GM18502 (cell line): ENCODE data around the gene TRPM3.
A peak's percentile ranks its signal among the peaks of the same experiment; 100 is the strongest.

Experiments
- ATAC-seq: cut with Tn5 transposase; IDR thresholded peaks from one replicate; pipeline ENCODE4 v1.9.1; 2021; ENCODE audit warnings: mild to moderate bottlenecking; ENCODE audit not compliant: unreplicated experiment, poor library complexity

The TRPM3 gene

DNA sequence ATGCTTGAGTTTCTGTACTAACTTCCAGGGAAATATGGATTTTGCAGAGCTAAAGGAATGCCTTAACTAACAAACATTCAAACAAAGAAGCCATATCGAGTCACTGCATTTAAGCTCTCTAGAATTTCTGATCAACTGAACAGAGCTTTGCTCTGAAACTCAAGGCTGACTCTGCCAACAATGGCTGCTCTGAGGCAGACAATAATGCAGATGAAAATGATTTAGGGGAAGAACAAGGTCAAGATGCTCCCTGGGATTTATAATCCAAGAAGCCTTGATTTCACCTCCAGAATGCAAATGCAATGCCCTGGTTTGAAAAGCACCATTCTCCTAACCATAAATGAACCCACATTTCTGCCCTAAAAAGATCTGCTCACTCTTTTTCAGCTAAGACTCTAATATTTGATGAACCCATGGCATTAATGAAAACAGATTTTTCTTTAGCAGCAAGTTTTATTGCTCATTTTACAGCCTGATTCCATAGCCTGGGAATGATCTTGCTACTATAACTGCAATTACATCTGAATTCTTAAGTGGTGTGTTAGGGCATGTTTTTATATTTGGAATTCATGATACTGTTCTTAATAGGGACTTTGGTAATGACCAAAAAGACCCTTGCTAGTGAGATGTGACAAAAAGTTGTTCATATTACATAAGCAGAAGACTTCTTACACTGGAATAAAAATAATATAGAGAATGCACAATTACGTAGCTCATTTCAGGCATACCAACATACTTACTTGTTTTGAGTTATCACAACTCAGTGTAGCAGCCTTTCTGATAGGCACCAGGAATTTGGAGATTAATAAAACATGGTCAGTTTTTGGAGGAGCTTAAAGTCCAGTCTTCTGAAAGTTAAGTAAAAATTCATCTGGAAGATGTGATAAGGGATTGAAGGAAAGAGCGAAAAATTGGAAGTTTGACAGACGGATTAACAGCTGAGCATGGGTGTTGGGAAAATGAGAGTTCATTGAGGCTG is 169.4 kb downstream of the TRPM3 start:
- no peak for ATAC-seq

GRCh38 chr9:70950270-70950669 is 171.2 kb downstream of the TRPM3 start:
- no peak for ATAC-seq

GRCh38 chr9:70949239-70949638 is 172.2 kb downstream of the TRPM3 start:
- ATAC-seq = no peak

GRCh38 chr9:70948744-70949143 is 172.7 kb downstream of the TRPM3 start:
- no peak for ATAC-seq

GRCh38 chr9:70947511-70947910 is 173.9 kb downstream of the TRPM3 start:
- no peak for ATAC-seq

GRCh38 chr9:70947086-70947485 is 174.3 kb downstream of the TRPM3 start:
- ATAC-seq = no peak

GRCh38 chr9:70945301-70945700 is 176.1 kb downstream of the TRPM3 start:
- no peak for ATAC-seq

DNA sequence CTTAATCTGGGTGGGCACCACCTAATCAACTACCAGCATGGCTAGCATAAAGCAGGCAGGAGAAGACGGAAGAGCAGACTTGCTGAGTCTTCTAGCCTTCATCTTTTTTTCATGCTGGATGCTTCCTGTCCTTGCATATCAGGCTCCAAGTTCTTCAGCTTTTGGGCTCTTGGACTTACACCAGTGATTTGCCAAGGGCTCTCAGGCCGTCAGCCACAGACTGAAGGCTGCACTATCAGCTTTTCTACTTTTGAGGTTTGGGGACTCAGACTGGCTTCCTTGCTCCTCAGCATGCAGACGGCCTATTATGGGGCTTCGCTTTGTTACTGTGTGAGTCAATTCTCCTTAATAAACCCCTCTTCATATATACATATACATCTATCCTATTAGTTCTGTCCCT is 180.2 kb downstream of the TRPM3 start:
- no peak for ATAC-seq

- no peak for ATAC-seq
Observed at GRCh38 chr9:70940605-70941004, 180.8 kb downstream of the TRPM3 start.

GRCh38 chr9:70936536-70936935 is 184.9 kb downstream of the TRPM3 start:
- ATAC-seq = no peak

DNA sequence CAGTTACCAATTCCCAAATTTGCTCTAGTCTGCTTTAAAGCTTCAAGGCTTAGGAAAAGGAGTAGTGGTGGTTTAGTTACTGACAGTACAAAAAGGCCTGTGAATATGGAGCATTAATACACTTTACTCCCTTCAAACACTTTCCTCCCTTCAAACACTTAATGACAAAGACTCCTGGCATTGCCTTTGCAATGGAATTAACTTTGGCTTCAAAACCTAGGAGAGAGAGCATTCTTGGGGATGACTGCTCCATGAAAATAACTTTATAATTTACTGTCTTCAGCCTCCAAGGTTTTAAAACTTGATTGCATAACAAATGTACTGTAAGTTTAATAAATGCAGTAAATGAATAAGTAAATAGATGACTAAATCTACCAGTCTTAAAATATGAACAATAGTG is 185.6 kb downstream of the TRPM3 start:
- no peak for ATAC-seq

GRCh38 chr9:70934642-70935041 is 186.8 kb downstream of the TRPM3 start:
- no peak for ATAC-seq

DNA sequence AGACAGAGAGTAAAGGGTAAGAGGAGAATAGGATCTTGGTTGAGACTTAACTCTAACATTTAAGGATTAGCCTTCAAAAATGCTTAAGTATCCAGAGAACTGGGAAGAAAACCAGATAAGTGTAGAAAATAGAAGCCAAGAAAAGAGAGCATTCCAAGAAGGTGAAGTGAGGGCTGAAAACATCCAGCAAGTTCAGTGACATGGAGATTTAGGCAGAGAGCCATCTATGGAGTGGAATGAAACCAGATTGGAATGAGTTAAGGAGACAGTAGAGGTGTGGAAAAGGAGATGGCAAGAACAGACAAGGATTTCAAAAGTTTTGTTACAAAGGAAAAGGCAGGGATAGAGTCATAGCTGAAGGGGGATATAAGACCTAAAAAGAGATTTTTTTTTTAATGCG is 188.1 kb downstream of the TRPM3 start:
- no peak for ATAC-seq

GRCh38 chr9:70932097-70932496 is 189.3 kb downstream of the TRPM3 start:
- ATAC-seq = no peak

DNA sequence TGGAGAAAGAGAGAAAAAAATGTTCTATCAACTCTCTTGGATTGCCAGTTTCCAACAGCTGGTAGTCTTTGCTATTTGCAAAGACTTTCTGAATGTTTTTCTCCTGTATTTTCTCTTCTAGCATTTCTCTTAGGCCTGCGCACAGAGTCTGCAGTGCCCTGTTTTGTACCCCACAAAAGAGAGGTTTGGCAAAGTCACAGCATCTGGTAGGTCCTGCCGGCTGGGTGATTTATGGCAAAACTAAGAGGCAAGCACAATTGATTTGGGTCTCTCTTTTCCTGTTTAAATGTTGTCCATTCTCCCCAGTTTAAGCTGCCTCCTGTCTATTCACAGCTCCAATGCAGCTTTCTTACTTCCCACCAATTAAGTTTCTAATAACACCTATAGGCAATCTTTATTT is 193.9 kb downstream of the TRPM3 start:
- ATAC-seq = no peak

DNA sequence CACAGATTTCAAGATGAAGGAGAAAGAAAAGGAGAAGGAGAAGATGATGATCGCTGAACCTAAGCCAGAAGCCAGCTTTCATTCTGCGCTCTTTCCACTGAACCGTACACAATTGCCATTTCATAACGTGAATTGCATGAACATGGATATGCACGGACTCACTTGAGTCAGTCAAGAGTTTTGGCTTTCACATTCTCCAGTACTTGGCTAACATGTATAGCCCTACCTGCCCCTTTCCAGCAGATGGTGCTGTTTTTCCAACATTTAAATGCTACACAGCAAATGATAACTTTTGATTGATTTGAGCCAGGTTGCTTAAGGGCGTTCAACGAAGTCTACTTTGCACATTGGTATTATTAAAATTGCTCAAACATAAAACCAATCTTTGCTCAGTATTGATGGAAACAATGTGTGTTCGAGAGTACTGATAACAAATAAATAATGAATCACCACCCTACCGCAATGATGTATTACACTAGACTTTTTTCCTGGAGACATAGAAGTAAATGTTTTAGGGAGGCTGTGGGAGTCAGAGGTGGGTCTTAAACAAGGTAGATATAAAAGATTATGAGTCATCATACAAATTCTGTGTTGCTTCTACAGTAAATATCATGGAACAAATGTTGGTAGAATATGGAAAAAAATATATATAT is 196.4 kb downstream of the TRPM3 start:
- ATAC-seq = peak; percentile 85

- no peak for ATAC-seq
Observed at GRCh38 chr9:70924380-70924779, 197.0 kb downstream of the TRPM3 start.

DNA sequence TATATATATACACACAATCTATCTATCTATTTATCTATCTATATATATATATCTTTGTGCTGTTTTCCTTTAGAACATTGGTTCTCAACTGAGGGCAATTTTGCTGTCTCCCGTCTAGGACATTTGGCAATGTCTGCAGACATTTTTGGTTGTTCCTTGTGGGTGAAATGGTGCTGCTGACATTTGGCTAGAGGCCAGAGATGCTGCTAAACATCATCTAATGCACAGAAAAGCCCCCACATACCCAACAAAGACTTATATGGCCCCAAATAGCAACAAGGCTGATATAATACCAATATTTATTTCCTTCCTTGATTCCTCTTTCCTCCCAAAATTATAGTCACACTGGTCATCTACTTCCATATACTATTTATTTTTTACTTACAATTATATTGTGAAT is 197.5 kb downstream of the TRPM3 start:
- ATAC-seq = no peak

GRCh38 chr9:70921136-70921535 is 200.3 kb downstream of the TRPM3 start:
- no peak for ATAC-seq

DNA sequence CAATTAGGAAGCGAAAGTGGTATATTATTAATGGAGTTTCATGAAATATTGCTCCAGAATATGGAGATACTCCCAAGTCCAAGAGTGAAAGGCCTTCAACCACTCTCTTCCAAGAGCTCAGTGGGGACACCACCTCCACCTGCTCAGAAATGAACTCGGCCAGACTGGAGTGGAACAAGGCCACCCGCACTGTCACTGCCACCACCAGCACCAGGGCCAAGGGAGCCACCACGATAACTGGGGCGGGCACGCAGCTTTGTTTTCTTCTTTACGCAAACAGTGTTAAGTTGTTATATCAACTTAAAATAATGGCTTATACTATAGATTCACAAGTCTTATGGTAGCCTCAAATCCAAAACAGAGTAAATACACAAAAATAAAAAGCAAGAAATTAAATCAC is 204.1 kb downstream of the TRPM3 start:
- ATAC-seq = no peak

- ATAC-seq = no peak
Observed at GRCh38 chr9:70911791-70912190, 209.6 kb downstream of the TRPM3 start.

GRCh38 chr9:70910598-70910997 is 210.8 kb downstream of the TRPM3 start:
- ATAC-seq = no peak
